K562 (cell line): Measurements from ENCODE around the gene ITGB2. TPM values are rescaled to one million over a fixed set of nuclear protein-coding genes. Genes with fewer than 3 reads are reported as not detected.

ENCODE experiments used
- L3MBTL2 ChIP-seq: fragments of 450-650 bp; IDR thresholded peaks from 2 replicates; pipeline ENCODE4 v1.6.1; 2016; ENCODE audit warnings: mild to moderate bottlenecking, moderate library complexity
- NR2C1 ChIP-seq, 2 experiments: fragments of 450-650 bp; IDR thresholded peaks; 2 replicates each; pipeline ENCODE4 v1.6.1; 2017; ENCODE audit warnings: mild to moderate bottlenecking in 2 of 2, antibody characterized with exemption in 1 of 2, inconsistent platforms in 1 of 2, missing compliant biosample characterization in 1 of 2, missing genetic modification characterization in 1 of 2
- ZBTB40 ChIP-seq, 2 experiments: fragments of 450-650 bp in 1 of 2; sonication (generic) in 1 of 2; formaldehyde crosslinking in 1 of 2; IDR thresholded peaks; 2 replicates each; pipeline versions ENCODE4 v1.7.1 to v1.9.0; 2016 to 2022; ENCODE audit warnings: inconsistent platforms in 1 of 2, mild to moderate bottlenecking in 1 of 2, missing genetic modification reagents in 1 of 2
- polyA plus RNA-seq, 8 experiments: library from polyadenylated mRNA; depleted of rRNA in 4 of 8; stranded (reverse) in 5 of 8; unstranded in 3 of 8; fragments of >200 nt; fragmentation: Nextera tagmentation in 2 of 8; fragmentation: Illumina TruSeq in 1 of 8; extraction: Ambion mirVana in 2 of 8; extraction: Trizol in 1 of 8; gene quantifications; 2 replicates each; pipeline versions ENCODE4 v1.2.1 to v1.2.3, GENCODE V29; 2011 to 2014; ENCODE audit warnings: inconsistent platforms in 1 of 8, missing spikeins in 1 of 8
- total RNA-seq, 7 experiments: library from RNA; depleted of rRNA in 6 of 7; stranded (reverse); fragments of >200 nt in 6 of 7; fragmentation: Illumina TruSeq in 2 of 7; extraction: Trizol in 2 of 7; gene quantifications; 2 replicates each; pipeline versions ENCODE4 v1.2.1 to v1.2.3, GENCODE V29; 2011 to 2021; ENCODE audit warnings: low replicate concordance in 1 of 7

Gene ITGB2
- total and polyA plus RNA-seq, 9 of the 15 experiments (the other 6 are each of a cell fraction or from before 2014, with no cell fraction given), result 0.07 to 1.3 (median 0.51) TPM; not detected in 2

GRCh38 chr21:44914176-44914874 lies 6.4 kb downstream of the ITGB2 start (continued):
- TF ChIP-seq ZBTB40 (IDR thresholded peaks at IDR 0.05) (peak; percentile 58; the same call in 1 of the 2 replicates), ZBTB40 (CRISPR knock-in tag; IDR thresholded peaks at IDR 0.05) (no peak), L3MBTL2 (0 out of 2 replicates have a peak, but pooled peaks have one; percentile 19), NR2C1 (IDR thresholded peaks at IDR 0.05) (no peak; the same call in 1 of the 2 replicates), NR2C1 (tag; IDR thresholded peaks at IDR 0.05) (peak; percentile 55; the same call in 1 of the 2 replicates)
